Cerebellar cortex (tissue), 1 donor: Measurements from ENCODE around the gene PLD6.

Experiments used
- DNase-seq: peaks from one replicate; pipeline ENCODE4 v3.0.0-alpha.2; 2015; ENCODE audit warnings: low spot score

The PLD6 gene

GRCh38 chr17:17227608-17228520 lies 21.7 kb upstream of the PLD6 start:
- DNase-seq = no peak

GRCh38 chr17:17226451-17227265 lies 20.5 kb upstream of the PLD6 start:
- DNase-seq = no peak

- peak; percentile 51 for DNase-seq
Measured at GRCh38 chr17:17225901-17226300, 19.8 kb upstream of the PLD6 start.

GRCh38 chr17:17224137-17224536 lies 18.0 kb upstream of the PLD6 start:
- DNase-seq = peak; percentile 57

- no peak for DNase-seq
Measured at GRCh38 chr17:17223736-17224135, 17.6 kb upstream of the PLD6 start.

GRCh38 chr17:17221329-17221728 lies 15.2 kb upstream of the PLD6 start:
- peak; percentile 75 for DNase-seq

GRCh38 chr17:17220529-17220928 lies 14.4 kb upstream of the PLD6 start:
- peak; percentile 81 for DNase-seq

- no peak for DNase-seq
Measured at GRCh38 chr17:17217995-17218394, 11.9 kb upstream of the PLD6 start.

- peak; percentile 39 for DNase-seq
Measured at GRCh38 chr17:17216776-17217175, 10.6 kb upstream of the PLD6 start.

- DNase-seq = no peak
Measured at GRCh38 chr17:17216236-17216635, 10.1 kb upstream of the PLD6 start.

GRCh38 chr17:17215575-17215974 lies 9.4 kb upstream of the PLD6 start:
- no peak for DNase-seq

- no peak for DNase-seq
Measured at GRCh38 chr17:17214646-17215436, 8.7 kb upstream of the PLD6 start.

- no peak for DNase-seq
Measured at GRCh38 chr17:17213775-17214174, 7.6 kb upstream of the PLD6 start.

GRCh38 chr17:17207998-17208397 lies 1.9 kb upstream of the PLD6 start:
- no peak for DNase-seq

- peak; percentile 60 for DNase-seq
Measured at GRCh38 chr17:17206913-17207335, 791 bp upstream of the PLD6 start.

- DNase-seq = no peak
Measured at GRCh38 chr17:17205368-17206123, 587 bp downstream of the PLD6 start.

- DNase-seq = no peak
Measured at GRCh38 chr17:17204635-17205231, 1.4 kb downstream of the PLD6 start.

GRCh38 chr17:17204041-17204591 lies 2.0 kb downstream of the PLD6 start:
- peak; percentile 48 for DNase-seq

GRCh38 chr17:17203173-17203730 lies 2.9 kb downstream of the PLD6 start:
- no peak for DNase-seq

GRCh38 chr17:17201907-17202306 lies 4.2 kb downstream of the PLD6 start:
- DNase-seq = no peak
